GM12878 (cell line): ENCODE results near the gene CDCP2.

Experiments
- CTCF ChIP-seq, 3 experiments: IDR thresholded peaks in 2 of 3; conservative IDR thresholded peaks in 1 of 3; 2 replicates each; pipeline ENCODE4 v1.5.1; 2011; ENCODE audit warnings: low read depth in 3 of 3, low read length in 3 of 3, mild to moderate bottlenecking in 3 of 3, control low read depth in 2 of 3, moderate library complexity in 2 of 3, inconsistent platforms in 1 of 3, mixed read lengths in 1 of 3; ENCODE audit not compliant: control insufficient read depth in 2 of 3, insufficient read depth in 1 of 3; ENCODE audit errors: extremely low read depth in 1 of 3
- GABPA ChIP-seq: IDR thresholded peaks from 2 replicates; pipeline ENCODE4 v1.6.1; 2014; ENCODE audit warnings: antibody characterized with exemption, low read depth, mild to moderate bottlenecking, inconsistent platforms

DNA sequence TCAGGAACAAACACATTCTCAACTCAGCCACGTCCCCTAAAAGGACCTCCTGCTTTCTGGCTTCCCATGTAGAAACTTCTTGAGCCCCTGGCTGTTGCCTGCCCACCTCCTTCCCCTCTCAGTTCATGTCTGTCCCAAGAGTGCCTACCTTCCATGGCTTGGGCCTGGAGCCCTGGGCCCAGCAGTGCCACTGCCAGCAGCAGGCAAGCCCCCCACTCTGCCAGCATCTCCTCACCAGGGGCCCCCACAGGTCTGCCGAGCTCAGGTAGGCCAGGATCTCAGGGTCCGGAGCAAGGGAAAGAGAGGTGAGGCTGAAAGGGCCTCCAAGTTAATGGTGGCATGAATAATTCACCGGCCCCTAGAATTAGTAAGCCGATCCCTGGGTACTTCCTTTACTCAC is at the start of gene CDCP2:
- TF ChIP-seq CTCF (IDR thresholded peaks at IDR 0.05 in 2 of 3, conservative IDR thresholded peaks at IDR 0.05 in 1 of 3; ENCODE audit: control insufficient read depth in 2 of 3, extremely low read depth in 1 of 3, insufficient read depth in 1 of 3, low read depth in 3 of 3, low read length in 3 of 3) (no peak), GABPA (no peak)
